HepG2 (cell line): Measurements from ENCODE around the gene TOB1. TPM values are rescaled to one million over a fixed set of nuclear protein-coding genes. Genes with fewer than 3 reads are reported as not detected.

Experiments used
- CTCF ChIP-seq: sonication (generic); formaldehyde crosslinking; IDR thresholded peaks from 2 replicates; pipeline ENCODE4 v1.5.0; 2020; ENCODE audit warnings: mild to moderate bottlenecking, missing genetic modification reagents, moderate library complexity
- DPF2 ChIP-seq: sonication (generic); formaldehyde crosslinking; IDR thresholded peaks from 2 replicates; pipeline ENCODE4 v1.4.0; 2020; ENCODE audit warnings: mild to moderate bottlenecking, low read depth, missing genetic modification reagents, borderline replicate concordance
- FOXK2 ChIP-seq: fragments of 450-650 bp; IDR thresholded peaks from 2 replicates; pipeline ENCODE4 v1.6.1; 2016
- MTA1 ChIP-seq: sonication (generic); formaldehyde crosslinking; IDR thresholded peaks from 2 replicates; pipeline ENCODE4 v1.4.0; 2020; ENCODE audit warnings: missing genetic modification reagents, mild to moderate bottlenecking, borderline replicate concordance
- MXD4 ChIP-seq: IDR thresholded peaks from 2 replicates; pipeline ENCODE4 v1.6.1; 2016; ENCODE audit warnings: mild to moderate bottlenecking, missing biosample characterization, missing genetic modification reagents
- MYPOP ChIP-seq: sonication (generic); formaldehyde crosslinking; IDR thresholded peaks from 2 replicates; pipeline ENCODE4 v1.8.1; 2023; ENCODE audit warnings: mild to moderate bottlenecking, moderate library complexity, missing genetic modification reagents
- NFYC ChIP-seq: IDR thresholded peaks from 2 replicates; pipeline ENCODE4 v1.6.1; 2016; ENCODE audit warnings: missing genetic modification reagents, missing compliant biosample characterization
- ZFP1 ChIP-seq: IDR thresholded peaks from 2 replicates; pipeline ENCODE4 v1.6.1; 2016
- ZNF333 ChIP-seq: sonication (generic); formaldehyde crosslinking; IDR thresholded peaks from 2 replicates; pipeline ENCODE4 v1.4.0; 2020; ENCODE audit warnings: mild to moderate bottlenecking, missing genetic modification reagents, borderline replicate concordance
- ZNF407 ChIP-seq: sonication (generic); formaldehyde crosslinking; IDR thresholded peaks from one replicate; pipeline ENCODE4 v1.5.1; 2020; ENCODE audit warnings: mild to moderate bottlenecking, missing genetic modification reagents; ENCODE audit errors: not compliant biosample characterization
- ZNF788 ChIP-seq: sonication (generic); formaldehyde crosslinking; IDR thresholded peaks from 2 replicates; pipeline ENCODE4 v1.5.0; 2020; ENCODE audit warnings: mild to moderate bottlenecking, missing genetic modification reagents, borderline replicate concordance
- ZXDC ChIP-seq: sonication (generic); formaldehyde crosslinking; IDR thresholded peaks from 2 replicates; pipeline ENCODE4 v1.5.0; 2020; ENCODE audit warnings: mild to moderate bottlenecking, missing genetic modification reagents
- polyA plus RNA-seq, 8 experiments: library from polyadenylated mRNA; depleted of rRNA in 3 of 8; stranded (reverse) in 7 of 8; unstranded in 1 of 8; fragments of >200 nt; fragmentation: Illumina TruSeq in 4 of 8; extraction: Trizol in 4 of 8; gene quantifications; 2 replicates each; pipeline versions ENCODE4 v1.2.1 to v1.2.3, GENCODE V29; 2011 to 2016; ENCODE audit warnings: low read depth in 4 of 8, missing spikeins in 1 of 8, mixed read lengths in 1 of 8; ENCODE audit not compliant: insufficient read depth in 1 of 8
- total RNA-seq, 5 experiments: library from RNA; depleted of rRNA; stranded (reverse); fragments of >200 nt; fragmentation: Illumina TruSeq; extraction: Trizol; gene quantifications; 2 replicates each; pipeline ENCODE4 v1.2.3, GENCODE V29; 2016; ENCODE audit warnings: low read depth in 1 of 5

TOB1 gene
- total and polyA plus RNA-seq, 2 of the 13 experiments (the other 11 are each of a cell fraction or from before 2014, with no cell fraction given): 21.9 to 57.7 TPM

GRCh38 chr17:50890675-50891516 lies 24.7 kb upstream of the TOB1 start (continued):
- TF ChIP-seq ZXDC (0 out of 2 replicates have a peak, but pooled peaks have one; percentile 41), MYPOP (CRISPR knock-in tag) (peak; percentile 71; the same call in 1 of the 2 replicates), ZNF333 (CRISPR knock-in tag) (0 out of 2 replicates have a peak, but pooled peaks have one; percentile 48), ZFP1 (CRISPR knock-in tag) (peak; percentile 64; the same call in 1 of the 2 replicates), MTA1 (CRISPR knock-in tag) (peak; percentile 87), NFYC (CRISPR knock-in tag) (no peak), MXD4 (CRISPR knock-in tag) (0 out of 2 replicates have a peak, but pooled peaks have one; percentile 22), ZNF407 (CRISPR knock-in tag) (no peak), DPF2 (CRISPR knock-in tag) (peak; percentile 90), FOXK2 (peak; percentile 86), CTCF (no peak), ZNF788 (CRISPR knock-in tag) (no peak; the same call in 1 of the 2 replicates)
